GM12878 (cell line): ENCODE measurements around the gene RBM26. TPM values are rescaled to one million over a fixed set of nuclear protein-coding genes. Genes with fewer than 3 reads are reported as not detected.

ENCODE experiments used
- ATAC-seq: fragments of 200-7000 bp; cut with Tn5 transposase; 3 replicates; pipeline ENCODE4 v1.9.1; 2020; ENCODE audit warnings: mild to moderate bottlenecking, moderate library complexity
- BruUV-seq: library from RNA; stranded (reverse); fragments of 400-500 nt; replicated peaks from 2 replicates; lab custom pipeline; 2021; lab: Mats Ljungman, UMichigan
- CTCF ChIA-PET: fragments of 300-600 bp; sonication (Branson Sonifier 250); formaldehyde crosslinking; extraction: SDS; loops from one replicate; lab custom pipeline; 2021; ENCODE audit warnings: inconsistent platforms; lab: Yijun Ruan, JAX
- POLR2A ChIA-PET: fragments of 350-600 bp; formaldehyde crosslinking; extraction: SDS; loops from one replicate; lab custom pipeline; 2021; ENCODE audit warnings: inconsistent platforms; lab: Charles Lee
- RAD21 ChIA-PET: fragments of 300-600 bp; sonication (Branson Sonifier 250); formaldehyde crosslinking; loops from one replicate; lab custom pipeline; 2023; ENCODE audit warnings: antibody characterized with exemption; ENCODE audit not compliant: unreplicated experiment; lab: Charles Lee
- SMC1A ChIA-PET: fragments of 300-600 bp; sonication (Branson Sonifier 250); formaldehyde crosslinking; loops from one replicate; lab custom pipeline; 2023; ENCODE audit not compliant: unreplicated experiment, uncharacterized antibody; lab: Charles Lee
- DNase-seq: peaks from one replicate; pipeline ENCODE4 v3.0.0-alpha.2; 2011; ENCODE audit warnings: low read depth, low spot score
- FAIRE-seq: peaks from 3 replicates; lab custom pipeline; 2011; peaks lifted over from hg19 to GRCh38; lab: Jason Lieb, UNC
- H2AFZ ChIP-seq: 2 replicates; pipeline ENCODE4 v1.6.0; 2011; ENCODE audit warnings: low read depth, low read length, control low read depth; ENCODE audit not compliant: control insufficient read depth
- H3K27ac ChIP-seq: 2 replicates; pipeline ENCODE4 v1.5.1; 2011; ENCODE audit warnings: control low read depth; ENCODE audit not compliant: control insufficient read depth, insufficient read depth
- H3K27me3 ChIP-seq, 2 experiments: replicated peaks in 1 of 2; 2 replicates each; pipeline versions ENCODE4 v1.6.0 to v1.6.1; 2011; ENCODE audit warnings: low read length in 1 of 2; ENCODE audit not compliant: control insufficient read depth in 2 of 2, insufficient read depth in 2 of 2
- H3K36me3 ChIP-seq, 2 experiments: 2 replicates each; pipeline ENCODE4 v1.5.1; 2011; ENCODE audit warnings: low read length in 1 of 2; ENCODE audit not compliant: control insufficient read depth in 2 of 2, insufficient read depth in 2 of 2
- H3K4me1 ChIP-seq: 2 replicates; pipeline ENCODE4 v1.6.1; 2011; ENCODE audit warnings: mild to moderate bottlenecking, low read length, moderate library complexity, mixed read lengths; ENCODE audit not compliant: control insufficient read depth, insufficient read depth
- H3K4me2 ChIP-seq: 2 replicates; pipeline ENCODE4 v1.6.0; 2011; ENCODE audit warnings: control low read depth; ENCODE audit not compliant: control insufficient read depth, insufficient read depth
- H3K4me3 ChIP-seq: fragments of 200-600 bp; sonication (generic); 2 replicates; pipeline ENCODE4 v1.5.1; 2016
- H3K79me2 ChIP-seq: 2 replicates; pipeline ENCODE4 v1.6.0; 2011; ENCODE audit warnings: low read length; ENCODE audit not compliant: control insufficient read depth, insufficient read depth
- H3K9ac ChIP-seq: 2 replicates; pipeline ENCODE4 v1.8.0; 2011; ENCODE audit warnings: low read length, control low read depth, mixed read lengths; ENCODE audit not compliant: control insufficient read depth, insufficient read depth
- H3K9me3 ChIP-seq: replicated peaks from 3 replicates; pipeline ENCODE4 v1.5.1; 2011; ENCODE audit warnings: mild to moderate bottlenecking, low read length; ENCODE audit not compliant: control insufficient read depth, insufficient read depth
- H4K20me1 ChIP-seq: 2 replicates; pipeline ENCODE4 v1.6.0; 2011; ENCODE audit not compliant: control insufficient read depth, insufficient read depth
- EP300 ChIP-seq, 2 experiments: fragments of 150-350 bp in 1 of 2; IDR thresholded peaks; 2 replicates each; pipeline ENCODE4 v1.6.1; 2011 to 2012; ENCODE audit warnings: low read depth in 2 of 2, low read length in 2 of 2, borderline replicate concordance in 1 of 2, improper control_type of control experiment in 1 of 2, inconsistent platforms in 1 of 2; ENCODE audit not compliant: control insufficient read depth in 1 of 2
- MEF2B ChIP-seq: fragments of 450-650 bp; IDR thresholded peaks from 2 replicates; pipeline ENCODE4 v1.6.1; 2018; ENCODE audit warnings: mild to moderate bottlenecking, moderate library complexity; ENCODE audit not compliant: partially characterized antibody, poor library complexity, severe bottlenecking
- MTA3 ChIP-seq: IDR thresholded peaks from 2 replicates; pipeline ENCODE4 v1.6.1; 2012; ENCODE audit warnings: low read length, inconsistent platforms, borderline replicate concordance
- MYB ChIP-seq: fragments of 150-350 bp; IDR thresholded peaks from 2 replicates; pipeline ENCODE4 v1.6.1; 2014; ENCODE audit warnings: mild to moderate bottlenecking, low read depth, low read length, borderline replicate concordance
- RB1 ChIP-seq: fragments of 450-650 bp; formaldehyde crosslinking; IDR thresholded peaks from 2 replicates; pipeline ENCODE4 v1.6.1; 2017; ENCODE audit warnings: mild to moderate bottlenecking, borderline replicate concordance
- SREBF2 ChIP-seq: IDR thresholded peaks from 2 replicates; pipeline ENCODE4 v1.6.1; 2012; ENCODE audit warnings: mild to moderate bottlenecking, low read length
- TCF3 ChIP-seq: IDR thresholded peaks from 2 replicates; pipeline ENCODE4 v1.6.1; 2012; ENCODE audit warnings: low read depth, mild to moderate bottlenecking, low read length, borderline replicate concordance; ENCODE audit not compliant: insufficient read depth
- TCF7 ChIP-seq: IDR thresholded peaks from 2 replicates; pipeline ENCODE4 v1.6.1; 2014; ENCODE audit warnings: antibody characterized with exemption, borderline replicate concordance
- WGBS: methylation state at CpG from one replicate; pipeline ENCODE4 v1.1.6; 2016; ENCODE audit warnings: low lambda C conversion rate; ENCODE audit not compliant: insufficient replicate concordance, insufficient coverage; ENCODE audit errors: missing lambda C conversion rate; 5-methylcytosine and 5-hydroxymethylcytosine counted together
- in situ Hi-C: fragments of 300-500 bp; cut with MboI; formaldehyde crosslinking; loops from 9 replicates; pipeline ENCODE4 v1.14.3; 2018; ENCODE audit warnings: mixed read lengths
- intact Hi-C: fragments of 100-400 bp; cut with micrococcal nuclease; formaldehyde crosslinking; loops from one replicate; pipeline ENCODE4 v1.14.2; 2022; ENCODE audit not compliant: unreplicated experiment
- polyA plus RNA-seq, 11 experiments: library from polyadenylated mRNA; depleted of rRNA in 4 of 11; unstranded in 6 of 11; stranded (reverse) in 5 of 11; fragments of >200 nt; fragmentation: Nextera tagmentation in 4 of 11; fragmentation: Illumina TruSeq in 1 of 11; extraction: Ambion mirVana in 4 of 11; extraction: Trizol in 1 of 11; gene quantifications; 1 replicate in 1 of 11; 2 replicates in 10 of 11; pipeline versions ENCODE4 v1.2.1 to v1.2.3, GENCODE V29; 2011 to 2016; ENCODE audit warnings: inconsistent platforms in 2 of 11, missing spikeins in 2 of 11, low read depth in 1 of 11
- total RNA-seq, 4 experiments: library from RNA; depleted of rRNA in 3 of 4; stranded (reverse); fragments of >200 nt in 3 of 4; fragmentation: Illumina TruSeq in 1 of 4; extraction: Trizol in 1 of 4; gene quantifications; 2 replicates each; pipeline versions ENCODE4 v1.2.1 to v1.2.3, GENCODE V29; 2013 to 2021
- TF ChIP-seq, protein P1 (sequence below): IDR thresholded peaks from 2 replicates; pipeline ENCODE4 v1.6.1; 2011; ENCODE audit warnings: low read depth, low read length, improper control_type of control experiment, borderline replicate concordance
- TF ChIP-seq, protein P2 (sequence below): fragments of 450-650 bp; conservative IDR thresholded peaks from 2 replicates; pipeline ENCODE4 v1.6.1; 2017; ENCODE audit warnings: mild to moderate bottlenecking, moderate library complexity
- TF ChIP-seq, protein P3 (sequence below): fragments of 450-650 bp; IDR thresholded peaks from 2 replicates; pipeline ENCODE4 v1.6.1; 2018; ENCODE audit warnings: mild to moderate bottlenecking, low read depth, moderate library complexity; ENCODE audit not compliant: partially characterized antibody
- TF ChIP-seq, protein P4 (sequence below): fragments of 450-650 bp; IDR thresholded peaks from 2 replicates; pipeline ENCODE4 v1.6.1; 2016; ENCODE audit warnings: mild to moderate bottlenecking

RBM26 gene
- total and polyA plus RNA-seq, 10 of the 15 experiments (the other 5 are each of a cell fraction or from before 2014, with no cell fraction given): 17.6 to 71.3 (median 38.9) TPM

DNA sequence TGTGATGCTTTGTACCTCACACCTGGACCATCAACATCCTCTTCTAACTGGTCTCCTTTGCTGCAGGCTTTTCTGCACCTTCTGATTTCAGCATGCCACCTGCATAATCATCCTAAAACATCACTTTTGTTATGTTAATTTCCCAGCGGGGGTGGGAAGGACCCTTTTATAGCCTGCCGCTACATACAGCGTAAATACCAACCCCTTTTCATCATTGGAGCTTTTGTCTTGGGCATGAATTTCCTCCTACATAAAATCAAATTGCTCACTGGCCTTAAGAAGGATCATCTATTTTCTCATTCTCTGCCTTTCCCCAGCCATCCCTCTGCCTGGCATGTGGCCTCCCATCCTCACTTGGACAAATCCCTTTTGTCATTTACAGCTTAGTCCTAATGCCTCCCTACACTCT is 124.7 kb downstream of the RBM26 start:
- Histone ChIP-seq H3K79me2 (no peaks in the 10 kb centered on the region), H3K27me3 (no peaks in the 10 kb centered on the region), H3K4me2 (no peak overlapping the region), H3K9ac (no peak overlapping the region), H3K4me3 (no peak overlapping the region), H3K36me3 (no peaks in the 10 kb centered on the region), H3K4me1 (no peaks in the 10 kb centered on the region), H2AFZ (no peak overlapping the region), H3K27ac (no peak overlapping the region), H4K20me1 (no peaks in the 10 kb centered on the region), H3K9me3 (no peaks in the 10 kb centered on the region)
- in situ Hi-C loops (no loop called here), intact Hi-C loops (no loop called here)
- no TSS peak for BruUV-seq
- DNase-seq (no peak), ATAC-seq (no peak), FAIRE-seq (no peak)
- ChIA-PET CTCF (no interaction called here), RAD21 (no interaction called here), SMC1A (interaction anchor here (0.6 kb wide), 1 partner anchor 371 kb away, joined by 3 read pairs; no protein-coding TSS in a partner anchor), POLR2A (no interaction called here)
- WGBS: 67% methylated on average over 3 of the region's 3 CpGs
- TF ChIP-seq TCF7 (no peak), MTA3 (no peak), TCF3 (no peak), MYB (no peak), SREBF2 (no peak), MEF2B (no peak), EP300 (IDR thresholded peaks at IDR 0.05; ENCODE audit: borderline replicate concordance in 1 of 2, control insufficient read depth in 1 of 2, low read depth in 2 of 2, low read length in 2 of 2) (no peak), RB1 (no peak)
- TF ChIP-seq, protein P1, sequence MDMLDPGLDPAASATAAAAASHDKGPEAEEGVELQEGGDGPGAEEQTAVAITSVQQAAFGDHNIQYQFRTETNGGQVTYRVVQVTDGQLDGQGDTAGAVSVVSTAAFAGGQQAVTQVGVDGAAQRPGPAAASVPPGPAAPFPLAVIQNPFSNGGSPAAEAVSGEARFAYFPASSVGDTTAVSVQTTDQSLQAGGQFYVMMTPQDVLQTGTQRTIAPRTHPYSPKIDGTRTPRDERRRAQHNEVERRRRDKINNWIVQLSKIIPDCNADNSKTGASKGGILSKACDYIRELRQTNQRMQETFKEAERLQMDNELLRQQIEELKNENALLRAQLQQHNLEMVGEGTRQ: no peak
- TF ChIP-seq, protein P2, sequence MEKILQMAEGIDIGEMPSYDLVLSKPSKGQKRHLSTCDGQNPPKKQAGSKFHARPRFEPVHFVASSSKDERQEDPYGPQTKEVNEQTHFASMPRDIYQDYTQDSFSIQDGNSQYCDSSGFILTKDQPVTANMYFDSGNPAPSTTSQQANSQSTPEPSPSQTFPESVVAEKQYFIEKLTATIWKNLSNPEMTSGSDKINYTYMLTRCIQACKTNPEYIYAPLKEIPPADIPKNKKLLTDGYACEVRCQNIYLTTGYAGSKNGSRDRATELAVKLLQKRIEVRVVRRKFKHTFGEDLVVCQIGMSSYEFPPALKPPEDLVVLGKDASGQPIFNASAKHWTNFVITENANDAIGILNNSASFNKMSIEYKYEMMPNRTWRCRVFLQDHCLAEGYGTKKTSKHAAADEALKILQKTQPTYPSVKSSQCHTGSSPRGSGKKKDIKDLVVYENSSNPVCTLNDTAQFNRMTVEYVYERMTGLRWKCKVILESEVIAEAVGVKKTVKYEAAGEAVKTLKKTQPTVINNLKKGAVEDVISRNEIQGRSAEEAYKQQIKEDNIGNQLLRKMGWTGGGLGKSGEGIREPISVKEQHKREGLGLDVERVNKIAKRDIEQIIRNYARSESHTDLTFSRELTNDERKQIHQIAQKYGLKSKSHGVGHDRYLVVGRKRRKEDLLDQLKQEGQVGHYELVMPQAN: no peak
- TF ChIP-seq, protein P3, sequence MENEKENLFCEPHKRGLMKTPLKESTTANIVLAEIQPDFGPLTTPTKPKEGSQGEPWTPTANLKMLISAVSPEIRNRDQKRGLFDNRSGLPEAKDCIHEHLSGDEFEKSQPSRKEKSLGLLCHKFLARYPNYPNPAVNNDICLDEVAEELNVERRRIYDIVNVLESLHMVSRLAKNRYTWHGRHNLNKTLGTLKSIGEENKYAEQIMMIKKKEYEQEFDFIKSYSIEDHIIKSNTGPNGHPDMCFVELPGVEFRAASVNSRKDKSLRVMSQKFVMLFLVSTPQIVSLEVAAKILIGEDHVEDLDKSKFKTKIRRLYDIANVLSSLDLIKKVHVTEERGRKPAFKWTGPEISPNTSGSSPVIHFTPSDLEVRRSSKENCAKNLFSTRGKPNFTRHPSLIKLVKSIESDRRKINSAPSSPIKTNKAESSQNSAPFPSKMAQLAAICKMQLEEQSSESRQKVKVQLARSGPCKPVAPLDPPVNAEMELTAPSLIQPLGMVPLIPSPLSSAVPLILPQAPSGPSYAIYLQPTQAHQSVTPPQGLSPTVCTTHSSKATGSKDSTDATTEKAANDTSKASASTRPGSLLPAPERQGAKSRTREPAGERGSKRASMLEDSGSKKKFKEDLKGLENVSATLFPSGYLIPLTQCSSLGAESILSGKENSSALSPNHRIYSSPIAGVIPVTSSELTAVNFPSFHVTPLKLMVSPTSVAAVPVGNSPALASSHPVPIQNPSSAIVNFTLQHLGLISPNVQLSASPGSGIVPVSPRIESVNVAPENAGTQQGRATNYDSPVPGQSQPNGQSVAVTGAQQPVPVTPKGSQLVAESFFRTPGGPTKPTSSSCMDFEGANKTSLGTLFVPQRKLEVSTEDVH: no peak
- TF ChIP-seq, protein P4, sequence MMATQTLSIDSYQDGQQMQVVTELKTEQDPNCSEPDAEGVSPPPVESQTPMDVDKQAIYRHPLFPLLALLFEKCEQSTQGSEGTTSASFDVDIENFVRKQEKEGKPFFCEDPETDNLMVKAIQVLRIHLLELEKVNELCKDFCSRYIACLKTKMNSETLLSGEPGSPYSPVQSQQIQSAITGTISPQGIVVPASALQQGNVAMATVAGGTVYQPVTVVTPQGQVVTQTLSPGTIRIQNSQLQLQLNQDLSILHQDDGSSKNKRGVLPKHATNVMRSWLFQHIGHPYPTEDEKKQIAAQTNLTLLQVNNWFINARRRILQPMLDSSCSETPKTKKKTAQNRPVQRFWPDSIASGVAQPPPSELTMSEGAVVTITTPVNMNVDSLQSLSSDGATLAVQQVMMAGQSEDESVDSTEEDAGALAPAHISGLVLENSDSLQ: no peak
